H1 (cell line): ENCODE data around the gene NSG2.

Source experiments
- CEBPB ChIP-seq: IDR thresholded peaks from 2 replicates; pipeline ENCODE4 v1.6.1; 2012; ENCODE audit warnings: low read depth, low read length
- CTCF ChIP-seq, 3 experiments: IDR thresholded peaks; 1 replicate in 2 of 3; 2 replicates in 1 of 3; pipeline versions ENCODE4 v1.5.1 to v1.6.1; 2011; ENCODE audit warnings: low read length in 3 of 3, mild to moderate bottlenecking in 3 of 3, inconsistent platforms in 2 of 3, low read depth in 1 of 3, moderate library complexity in 1 of 3; ENCODE audit not compliant: insufficient read depth in 1 of 3; ENCODE audit errors: control extremely low read depth in 1 of 3
- JUND ChIP-seq: IDR thresholded peaks from 2 replicates; pipeline ENCODE4 v1.6.1; 2011; ENCODE audit warnings: mild to moderate bottlenecking, improper control_type of control experiment, low read length
- KDM5A ChIP-seq: fragments of 200-600 bp; IDR thresholded peaks from 2 replicates; pipeline ENCODE4 v1.7.1; 2012; ENCODE audit warnings: mild to moderate bottlenecking, low read length, inconsistent platforms, mixed read lengths
- MAX ChIP-seq: IDR thresholded peaks from 2 replicates; pipeline ENCODE4 v1.6.1; 2012; ENCODE audit warnings: inconsistent platforms
- POLR2A ChIP-seq, 2 experiments: IDR thresholded peaks; 1 replicate in 1 of 2; 2 replicates in 1 of 2; pipeline ENCODE4 v1.6.1; 2011; ENCODE audit warnings: low read depth in 2 of 2, low read length in 2 of 2, mild to moderate bottlenecking in 2 of 2; ENCODE audit errors: control extremely low read depth in 1 of 2
- POLR2AphosphoS5 ChIP-seq: IDR thresholded peaks from 2 replicates; pipeline ENCODE4 v1.6.1; 2011; ENCODE audit warnings: low read depth, low read length
- RAD21 ChIP-seq, 2 experiments: IDR thresholded peaks in 1 of 2; conservative IDR thresholded peaks in 1 of 2; 2 replicates each; pipeline ENCODE4 v1.6.1; 2011; ENCODE audit warnings: low read depth in 2 of 2, low read length in 2 of 2, improper control_type of control experiment in 1 of 2, inconsistent platforms in 1 of 2, mild to moderate bottlenecking in 1 of 2, moderate library complexity in 1 of 2
- SP1 ChIP-seq: IDR thresholded peaks from 2 replicates; pipeline ENCODE4 v1.6.1; 2011; ENCODE audit warnings: low read depth, low read length
- TEAD4 ChIP-seq: IDR thresholded peaks from 2 replicates; pipeline ENCODE4 v1.6.1; 2012; ENCODE audit warnings: low read depth, low read length, inconsistent platforms, mixed read lengths
- TF ChIP-seq, protein P1 (sequence below): IDR thresholded peaks from 2 replicates; pipeline ENCODE4 v1.6.1; 2011; ENCODE audit warnings: low read depth, mild to moderate bottlenecking, low read length; ENCODE audit not compliant: insufficient read depth

- TF ChIP-seq POLR2A (IDR thresholded peaks at IDR 0.05; ENCODE audit: control extremely low read depth in 1 of 2, low read depth in 2 of 2, low read length in 2 of 2) (no peak), CTCF (IDR thresholded peaks at IDR 0.05; ENCODE audit: control extremely low read depth in 1 of 3, insufficient read depth in 1 of 3, low read depth in 1 of 3, low read length in 3 of 3) (no peak), RAD21 (IDR thresholded peaks at IDR 0.05 in 1 of 2, conservative IDR thresholded peaks at IDR 0.05 in 1 of 2; ENCODE audit: low read depth in 2 of 2, low read length in 2 of 2) (no peak), MAX (no peak), KDM5A (no peak), POLR2AphosphoS5 (no peak), TEAD4 (no peak), JUND (no peak), SP1 (no peak), CEBPB (no peak)
- TF ChIP-seq, protein P1, sequence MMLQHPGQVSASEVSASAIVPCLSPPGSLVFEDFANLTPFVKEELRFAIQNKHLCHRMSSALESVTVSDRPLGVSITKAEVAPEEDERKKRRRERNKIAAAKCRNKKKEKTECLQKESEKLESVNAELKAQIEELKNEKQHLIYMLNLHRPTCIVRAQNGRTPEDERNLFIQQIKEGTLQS: no peak
Measured at GRCh38 chr5:174134545-174134944, 89.0 kb downstream of the NSG2 start.
